Measurements from ENCODE around the gene SRPK2.

Gene SRPK2

GRCh38 chr7:105285118-105285874 lies 103.4 kb downstream of the SRPK2 start:
- FAIRE-seq (no peak), DNase-seq (ENCODE audit: insufficient read length) (no peak)
- TF ChIP-seq POLR2A (IDR thresholded peaks at IDR 0.05; ENCODE audit: low read depth, low read length), result no peak

- FAIRE-seq, result no peak
- DNase-seq (ENCODE audit: insufficient read length), result no peak
- no peak for TF ChIP-seq POLR2A (IDR thresholded peaks at IDR 0.05; ENCODE audit: low read depth, low read length)
- TF ChIP-seq POLR2AphosphoS5 (IDR thresholded peaks at IDR 0.05; ENCODE audit: low read depth, low read length), result no peak
- no peak for TF ChIP-seq TAF1 (IDR thresholded peaks at IDR 0.05; ENCODE audit: borderline replicate concordance, low read depth, low read length)
Observed at GRCh38 chr7:105284014-105284413, 104.7 kb downstream of the SRPK2 start.

GRCh38 chr7:105281966-105282365 lies 106.8 kb downstream of the SRPK2 start:
- no peak for FAIRE-seq
- no peak for TF ChIP-seq POLR2A (IDR thresholded peaks at IDR 0.05; ENCODE audit: low read depth, low read length)
- no peak for TF ChIP-seq POLR2AphosphoS5 (IDR thresholded peaks at IDR 0.05; ENCODE audit: low read depth, low read length)
- no peak for TF ChIP-seq TAF1 (IDR thresholded peaks at IDR 0.05; ENCODE audit: borderline replicate concordance, low read depth, low read length)
- DNase-seq (ENCODE audit: insufficient read length), result no peak

GRCh38 chr7:105279688-105280007 lies 109.1 kb downstream of the SRPK2 start:
- no peak for DNase-seq (ENCODE audit: insufficient read length)
- FAIRE-seq, result no peak
- TF ChIP-seq TAF1 (IDR thresholded peaks at IDR 0.05; ENCODE audit: borderline replicate concordance, low read depth, low read length) (no peak), POLR2A (IDR thresholded peaks at IDR 0.05; ENCODE audit: low read depth, low read length) (no peak), POLR2AphosphoS5 (IDR thresholded peaks at IDR 0.05; ENCODE audit: low read depth, low read length) (no peak)

- FAIRE-seq (no peak), DNase-seq (ENCODE audit: insufficient read length) (no peak)
- no peak for TF ChIP-seq TAF1 (IDR thresholded peaks at IDR 0.05; ENCODE audit: borderline replicate concordance, low read depth, low read length)
- TF ChIP-seq POLR2AphosphoS5 (IDR thresholded peaks at IDR 0.05; ENCODE audit: low read depth, low read length), result no peak
- TF ChIP-seq POLR2A (IDR thresholded peaks at IDR 0.05; ENCODE audit: low read depth, low read length), result no peak
Observed at GRCh38 chr7:105278973-105279687, 109.6 kb downstream of the SRPK2 start.

DNA sequence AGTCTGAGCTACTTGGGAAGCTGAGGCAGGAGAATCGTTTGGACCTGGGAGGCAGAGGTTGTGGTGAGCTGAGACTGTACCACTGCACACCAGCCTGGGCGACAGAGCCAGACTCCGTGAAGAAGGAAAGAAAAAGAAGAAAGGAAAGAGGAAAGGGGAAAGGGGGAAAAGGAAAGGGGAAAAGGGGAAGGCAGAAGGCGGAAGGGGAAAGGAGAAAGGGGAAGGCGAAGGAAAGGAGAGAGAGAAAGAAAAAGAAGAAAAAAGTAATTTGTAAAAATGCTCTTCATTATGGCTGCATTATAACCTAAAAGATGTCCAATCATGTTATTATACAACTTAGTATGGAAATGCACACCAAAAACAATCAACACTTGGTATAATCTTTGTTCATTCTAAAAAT lies 110.2 kb downstream of the SRPK2 start:
- FAIRE-seq (no peak), DNase-seq (ENCODE audit: insufficient read length) (no peak)
- TF ChIP-seq TAF1 (IDR thresholded peaks at IDR 0.05; ENCODE audit: borderline replicate concordance, low read depth, low read length) (no peak), POLR2A (IDR thresholded peaks at IDR 0.05; ENCODE audit: low read depth, low read length) (no peak), POLR2AphosphoS5 (IDR thresholded peaks at IDR 0.05; ENCODE audit: low read depth, low read length) (no peak)

DNA sequence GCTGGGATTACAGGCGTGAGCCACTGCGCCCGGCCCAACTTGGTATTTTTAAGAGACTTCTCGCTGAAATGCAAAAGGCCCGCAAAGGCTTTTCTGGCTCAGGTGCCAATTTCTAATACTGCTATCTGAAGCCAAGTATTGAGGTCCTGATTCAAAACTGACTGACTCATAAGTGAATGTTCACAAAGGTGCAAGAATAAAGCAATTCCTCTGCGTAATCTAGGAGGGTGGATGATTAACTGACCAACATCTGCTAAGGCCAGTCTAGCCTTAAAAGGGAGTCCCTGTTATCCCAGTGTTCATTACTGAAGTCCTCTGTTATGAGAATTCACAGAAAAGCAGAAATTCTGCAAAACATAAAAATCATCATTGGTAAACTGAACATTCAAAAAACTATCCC lies 111.4 kb downstream of the SRPK2 start:
- no peak for DNase-seq (ENCODE audit: insufficient read length)
- TF ChIP-seq POLR2AphosphoS5 (IDR thresholded peaks at IDR 0.05; ENCODE audit: low read depth, low read length) (no peak), POLR2A (IDR thresholded peaks at IDR 0.05; ENCODE audit: low read depth, low read length) (no peak), TAF1 (IDR thresholded peaks at IDR 0.05; ENCODE audit: borderline replicate concordance, low read depth, low read length) (no peak)
- FAIRE-seq, result no peak

GRCh38 chr7:105270117-105270516 lies 118.6 kb downstream of the SRPK2 start:
- no peak for FAIRE-seq
- no peak for DNase-seq (ENCODE audit: insufficient read length)
- TF ChIP-seq POLR2A (IDR thresholded peaks at IDR 0.05; ENCODE audit: low read depth, low read length) (no peak), POLR2AphosphoS5 (IDR thresholded peaks at IDR 0.05; ENCODE audit: low read depth, low read length) (no peak)

DNA sequence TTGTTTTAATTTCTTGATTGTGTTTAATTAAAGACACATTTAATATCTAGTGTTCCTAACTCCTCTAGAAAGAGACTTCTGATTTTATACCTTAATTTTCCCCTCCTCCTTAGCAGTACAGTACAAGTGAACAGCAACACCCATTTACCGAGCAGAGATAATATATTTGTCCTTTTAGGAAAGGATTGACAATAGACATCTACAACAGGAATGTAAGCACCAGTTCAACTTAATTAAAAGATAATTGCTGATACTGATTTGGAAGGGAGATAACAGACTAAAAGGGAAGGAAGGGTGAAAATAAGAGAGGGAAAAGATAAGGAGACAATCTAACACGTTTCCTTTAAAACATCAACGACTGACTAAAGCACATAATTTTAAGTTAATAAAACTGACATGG lies 119.3 kb downstream of the SRPK2 start:
- TF ChIP-seq POLR2A (IDR thresholded peaks at IDR 0.05; ENCODE audit: low read depth, low read length) (no peak), TAF1 (IDR thresholded peaks at IDR 0.05; ENCODE audit: borderline replicate concordance, low read depth, low read length) (no peak), POLR2AphosphoS5 (IDR thresholded peaks at IDR 0.05; ENCODE audit: low read depth, low read length) (no peak)
- FAIRE-seq (peak; percentile 33), DNase-seq (ENCODE audit: insufficient read length) (no peak)

DNA sequence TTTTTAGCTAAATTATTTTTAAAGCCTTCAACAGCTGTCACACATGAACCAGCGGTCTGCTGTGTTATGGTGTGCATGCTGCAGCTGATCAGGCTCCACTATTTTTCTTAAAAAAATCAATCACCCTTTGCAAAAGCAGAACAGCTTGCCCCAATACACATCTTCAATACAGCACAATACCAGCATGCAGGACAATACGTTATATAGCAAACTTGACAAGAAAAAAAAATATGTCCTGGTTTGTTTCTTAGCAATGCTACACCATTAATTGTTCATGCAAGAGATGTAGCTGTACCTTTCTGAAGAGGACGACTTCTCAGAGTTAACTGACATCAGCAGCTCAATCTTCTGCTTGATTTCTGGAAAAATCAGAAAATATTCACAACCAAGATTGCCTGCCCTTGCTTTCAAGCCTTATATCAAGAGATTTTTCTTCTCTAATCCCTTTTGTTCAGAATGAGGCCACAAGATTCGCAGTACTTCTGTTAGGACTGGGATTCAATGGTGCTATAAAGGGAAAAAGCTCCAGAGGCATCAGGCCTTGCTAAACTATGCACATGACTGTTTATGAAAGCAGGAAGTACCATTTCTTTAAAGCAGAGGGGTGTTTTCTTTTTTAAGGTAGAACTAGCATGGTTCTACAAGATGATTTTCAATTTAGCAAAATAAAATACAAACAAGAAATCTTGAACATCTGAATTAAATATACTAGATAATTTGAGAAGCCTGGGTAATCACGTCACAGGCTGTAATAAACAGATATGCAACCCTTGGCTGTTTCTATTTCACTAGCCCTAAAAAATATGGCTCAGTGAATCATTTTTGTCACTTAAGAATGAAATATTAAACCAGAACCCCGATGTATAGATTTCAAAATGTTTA lies 120.0 kb downstream of the SRPK2 start:
- FAIRE-seq (peak; percentile 83), DNase-seq (ENCODE audit: insufficient read length) (no peak)

DNA sequence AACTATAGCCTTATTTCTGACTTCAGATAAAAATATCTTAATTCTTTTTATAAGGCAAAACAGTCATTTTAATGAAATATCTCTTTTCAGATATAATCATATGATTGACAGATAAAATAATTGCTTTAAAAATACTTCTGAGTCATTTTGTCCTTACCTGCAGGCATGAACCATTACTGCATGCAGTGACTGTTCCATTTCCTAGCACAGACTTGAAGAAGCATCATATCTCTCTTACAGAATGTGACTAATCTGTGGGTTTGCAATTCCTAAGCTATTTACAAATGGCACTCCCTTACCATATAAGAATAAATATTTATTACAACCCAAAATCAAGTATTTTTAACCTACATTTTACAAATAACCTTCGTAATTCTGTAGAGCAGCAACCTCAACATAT lies 120.7 kb downstream of the SRPK2 start:
- no peak for FAIRE-seq
- DNase-seq (ENCODE audit: insufficient read length), result no peak
- TF ChIP-seq POLR2A (IDR thresholded peaks at IDR 0.05; ENCODE audit: low read depth, low read length) (no peak), TAF1 (IDR thresholded peaks at IDR 0.05; ENCODE audit: borderline replicate concordance, low read depth, low read length) (no peak), POLR2AphosphoS5 (IDR thresholded peaks at IDR 0.05; ENCODE audit: low read depth, low read length) (no peak)

More for the DNA sequence above, 120.0 kb downstream of the SRPK2 start:
- TF ChIP-seq POLR2A (IDR thresholded peaks at IDR 0.05; ENCODE audit: low read depth, low read length) (peak; percentile 43; the same call in 1 of the 2 replicates), POLR2AphosphoS5 (IDR thresholded peaks at IDR 0.05; ENCODE audit: low read depth, low read length) (no peak), TAF1 (IDR thresholded peaks at IDR 0.05; ENCODE audit: borderline replicate concordance, low read depth, low read length) (peak; percentile 58; the same call in 1 of the 2 replicates)

Data from GM12892 (cell line).